GM18870 (cell line): Measurements from ENCODE around the gene BFSP2.
"Not testable (repeated sequence)": the region's sequence is repeated elsewhere in the genome, so short reads cannot be mapped to it uniquely, and the experiment has no call there.

Source experiments
- ATAC-seq: cut with Tn5 transposase; IDR thresholded peaks from one replicate; pipeline ENCODE4 v1.9.1; 2021; ENCODE audit warnings: moderate library complexity; ENCODE audit not compliant: unreplicated experiment

Gene BFSP2

DNA sequence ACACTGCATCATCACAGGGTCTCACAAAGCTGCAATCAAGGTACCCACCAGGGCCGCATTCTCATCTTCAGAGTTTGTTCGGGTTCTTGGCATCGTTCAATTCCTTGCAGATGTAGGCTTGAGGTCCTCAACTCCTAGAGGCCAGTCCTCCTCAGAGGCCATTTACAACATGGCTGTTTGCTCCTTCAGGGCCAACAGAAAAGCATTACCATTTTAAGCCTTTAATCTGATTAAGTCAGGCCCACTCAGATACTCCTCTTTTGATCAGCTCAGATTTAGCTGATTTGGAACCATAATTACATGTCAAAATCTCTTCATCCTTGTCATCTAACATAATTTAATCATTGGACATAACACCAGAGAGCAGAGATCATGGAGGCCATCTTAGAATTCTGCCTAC lies 55.4 kb downstream of the BFSP2 start:
- ATAC-seq: no peak

DNA sequence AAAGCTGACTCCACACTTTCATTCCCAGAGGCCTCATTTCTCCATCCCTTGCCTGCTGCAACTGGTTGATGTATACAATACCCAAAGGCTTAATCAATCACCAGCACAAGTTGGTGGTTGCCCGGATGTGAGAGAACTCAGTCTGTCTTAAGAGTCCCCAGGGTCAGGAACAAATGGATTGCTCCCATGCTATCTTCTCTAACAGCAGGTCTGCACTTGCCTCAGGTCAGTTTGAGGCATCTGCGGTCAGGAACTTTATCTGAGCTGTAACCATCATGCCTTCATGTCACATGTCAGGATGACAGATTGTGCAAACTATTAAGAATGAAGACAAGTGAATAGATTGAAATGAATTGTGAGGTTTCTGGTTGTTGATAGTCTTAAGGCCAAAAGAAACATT lies 56.1 kb downstream of the BFSP2 start:
- no peak for ATAC-seq

DNA sequence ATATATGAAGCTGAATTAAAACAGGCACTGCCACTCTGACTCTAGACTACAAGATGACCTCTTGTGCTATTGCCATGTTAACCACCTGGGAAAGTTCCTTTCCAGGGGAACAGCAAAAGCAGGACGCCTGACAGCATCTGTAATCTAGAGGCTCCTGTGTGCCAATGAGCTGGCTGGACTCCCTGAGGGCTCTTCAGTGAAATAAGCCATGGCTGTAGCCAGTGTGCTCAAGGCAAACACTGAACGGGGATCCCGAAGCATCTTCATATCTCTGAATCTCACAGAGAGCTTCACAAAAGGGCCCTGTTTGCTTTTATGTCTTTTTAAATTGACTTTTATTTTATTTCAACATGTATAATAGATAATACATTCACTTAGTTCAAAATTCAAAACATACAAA lies 57.2 kb downstream of the BFSP2 start:
- ATAC-seq: no peak

DNA sequence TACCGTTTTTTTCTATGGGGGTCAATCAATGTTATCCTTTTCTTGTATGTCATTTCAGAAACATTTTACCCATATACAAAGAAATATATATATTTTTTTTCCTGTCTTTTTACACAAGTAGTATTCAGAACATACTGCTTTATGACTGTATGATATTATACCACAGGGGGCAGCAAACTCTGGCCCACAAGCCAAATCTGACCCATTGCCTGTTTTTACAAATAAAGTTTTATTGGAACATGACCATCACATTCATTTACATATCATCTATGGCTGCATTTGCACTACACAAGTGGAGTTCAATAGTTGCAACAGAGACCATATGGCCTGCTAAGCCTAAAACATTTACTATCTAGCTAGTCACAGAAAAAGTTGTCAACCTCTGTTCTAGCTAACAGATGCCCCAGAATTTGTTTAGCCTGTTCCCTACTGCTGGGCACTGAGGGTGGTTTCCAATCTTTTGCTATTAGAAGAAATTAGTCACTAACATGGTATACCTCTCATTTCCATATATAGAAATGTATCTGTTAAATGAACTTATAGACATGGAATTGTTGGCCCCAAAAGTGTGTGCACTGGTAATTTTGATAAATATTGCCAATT lies 57.7 kb downstream of the BFSP2 start:
- ATAC-seq: no peak

DNA sequence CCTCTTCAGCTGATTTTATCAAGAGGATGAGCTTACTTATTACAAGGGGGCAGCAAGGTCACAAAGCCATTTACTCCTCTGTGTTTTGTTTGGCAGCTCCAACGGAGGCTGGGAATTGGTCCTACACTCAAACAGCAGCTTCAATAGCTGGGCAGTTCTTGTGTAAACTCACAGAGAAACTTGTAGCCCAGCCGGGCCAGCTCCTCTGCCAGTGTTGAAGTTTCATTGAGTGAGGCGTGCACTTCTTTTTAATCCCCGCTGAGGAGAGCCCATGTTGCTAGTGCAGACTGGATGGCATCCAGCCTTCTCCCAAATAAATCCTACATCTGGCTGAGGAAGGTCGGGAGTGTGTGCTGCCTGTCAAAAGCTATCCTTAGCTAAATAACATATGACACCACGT lies 59.5 kb downstream of the BFSP2 start:
- no peak for ATAC-seq

DNA sequence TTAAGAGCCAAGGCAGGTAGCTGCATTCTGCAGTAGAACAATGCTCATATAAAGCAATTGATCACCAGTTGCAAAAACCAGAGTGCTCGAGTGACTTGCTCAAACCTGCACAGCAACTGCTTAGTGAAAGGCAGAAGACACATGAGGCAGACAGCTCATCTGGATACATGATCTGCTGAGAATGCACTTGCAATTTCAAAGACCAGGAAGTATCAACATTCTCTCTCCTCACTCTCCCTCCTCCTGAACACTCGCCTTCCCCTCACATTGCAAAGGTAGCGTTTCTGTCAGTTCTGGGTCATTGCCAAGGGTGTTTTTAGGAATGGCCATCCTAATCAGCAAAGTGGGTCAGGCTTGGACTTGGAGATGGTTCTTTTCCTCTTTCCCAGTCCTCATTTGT lies 61.0 kb downstream of the BFSP2 start:
- no peak for ATAC-seq

DNA sequence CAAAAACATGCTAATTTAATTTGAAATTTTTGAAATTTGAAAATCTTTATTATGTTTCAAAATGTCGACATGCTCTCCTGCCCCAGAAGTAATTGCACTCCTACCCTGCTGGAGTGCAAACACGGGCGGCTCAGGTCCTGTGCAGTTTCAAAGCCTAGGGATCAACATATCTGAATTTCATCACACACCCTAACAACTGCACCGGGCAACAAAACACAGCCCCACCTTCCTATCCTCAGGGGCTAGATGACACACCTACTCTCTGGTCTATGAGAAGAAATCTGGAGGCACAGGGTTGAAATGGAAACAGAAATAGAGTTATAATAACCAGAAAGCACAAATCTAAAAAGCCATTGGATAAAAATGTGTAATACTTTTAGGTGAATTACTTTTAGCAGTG lies 61.4 kb downstream of the BFSP2 start:
- no peak for ATAC-seq

DNA sequence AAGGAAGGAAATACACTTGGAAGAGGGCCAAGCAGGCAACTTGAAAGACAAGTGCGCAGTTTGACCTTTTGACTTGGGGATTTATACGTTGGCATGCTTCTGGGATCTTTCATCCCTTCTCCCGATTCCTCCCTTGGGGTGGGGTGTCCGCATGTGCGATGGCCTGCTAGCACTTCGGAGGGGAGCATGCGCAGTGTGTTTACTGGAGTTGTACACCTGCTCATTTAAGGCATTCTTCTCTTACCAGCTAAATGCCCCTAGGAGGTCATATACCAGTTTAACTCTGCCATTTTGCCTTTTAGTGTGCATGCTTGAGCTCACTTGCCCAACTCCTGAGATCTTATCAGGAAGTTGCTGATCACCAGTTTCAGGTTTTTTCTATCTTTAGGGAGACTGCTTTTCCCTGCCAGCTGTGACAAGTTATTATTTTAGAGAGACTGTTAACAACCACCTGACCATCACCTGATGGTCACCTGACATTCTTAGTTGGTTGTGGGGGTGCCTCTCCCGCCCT lies 63.5 kb downstream of the BFSP2 start:
- no peak for ATAC-seq

DNA sequence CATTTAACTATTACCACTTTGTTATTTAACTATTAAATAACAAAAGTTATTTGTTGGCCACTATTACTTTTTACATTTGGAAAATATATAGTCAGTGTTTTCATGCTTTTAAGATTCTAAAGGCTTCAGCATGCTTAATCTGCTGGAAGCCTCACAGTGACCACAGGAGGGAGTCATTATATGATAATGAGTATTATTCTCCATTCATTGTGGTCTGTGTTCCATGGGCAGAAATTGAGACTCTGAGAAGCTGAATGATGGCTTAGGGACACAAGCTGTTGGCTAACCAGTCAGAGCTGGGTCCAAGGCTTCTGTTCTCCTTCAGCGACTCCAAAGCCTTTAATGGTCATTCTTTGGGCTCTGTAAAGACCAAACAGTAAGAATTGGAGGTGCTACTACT lies 64.7 kb downstream of the BFSP2 start:
- ATAC-seq: no peak

DNA sequence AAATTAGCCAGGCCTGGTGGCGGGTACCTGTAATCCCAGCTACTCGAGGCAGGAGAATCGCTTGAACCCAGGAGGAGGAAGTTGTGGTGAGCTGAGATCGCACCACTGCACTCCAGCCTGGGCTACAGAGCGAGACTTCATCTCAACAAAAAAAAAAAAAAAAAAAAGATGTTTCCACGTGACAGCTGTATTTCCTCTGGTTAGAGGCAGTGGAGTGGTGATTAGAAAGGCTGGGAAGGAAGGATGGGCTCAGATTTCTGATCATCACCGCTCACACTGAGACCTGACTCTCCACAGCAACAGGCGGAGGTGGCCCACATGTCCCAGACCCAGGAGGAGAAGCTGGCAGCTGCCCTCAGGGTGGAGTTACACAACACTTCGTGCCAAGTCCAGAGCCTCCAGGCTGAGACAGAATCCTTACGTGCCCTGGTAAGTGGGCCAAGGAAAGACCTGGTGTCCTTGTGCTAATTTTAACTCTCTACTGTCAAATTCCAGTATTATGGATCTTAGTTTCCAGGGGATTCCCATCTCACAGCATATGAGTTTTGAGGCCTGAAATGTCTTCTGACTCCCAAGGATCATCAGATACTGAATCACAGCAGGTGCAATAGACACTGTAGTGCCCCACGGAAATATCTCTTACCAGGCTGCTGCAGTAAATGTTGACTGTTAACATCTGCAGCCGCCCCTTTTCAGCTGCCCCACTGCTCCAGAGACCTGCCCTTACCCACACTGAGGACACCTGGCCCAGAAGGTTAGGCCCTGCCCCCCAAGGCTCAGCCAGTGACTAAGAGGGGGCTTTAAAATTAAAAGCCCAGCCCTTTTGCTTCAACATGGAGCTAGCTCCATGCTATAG lies 66.9 kb downstream of the BFSP2 start:
- no peak for ATAC-seq

DNA sequence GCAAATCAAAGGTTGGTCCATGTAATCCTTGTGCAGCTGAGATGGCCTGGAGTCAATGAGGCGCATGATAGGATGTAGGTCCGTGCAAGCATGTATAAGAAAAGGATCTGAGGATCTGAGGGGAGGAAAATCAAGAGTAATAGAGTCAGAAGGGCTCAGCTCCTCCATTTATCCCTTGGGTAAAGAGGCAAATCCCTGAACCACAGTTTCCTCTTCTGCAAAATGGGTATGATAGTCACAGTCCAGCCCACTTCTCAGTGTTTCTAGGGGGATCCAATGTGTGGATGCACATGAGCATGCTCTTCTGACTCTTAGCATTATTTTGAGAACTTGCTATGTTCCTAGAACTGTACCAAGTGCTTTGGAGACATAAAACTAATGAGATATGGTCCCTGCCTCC lies 67.9 kb downstream of the BFSP2 start:
- no peak for ATAC-seq

DNA sequence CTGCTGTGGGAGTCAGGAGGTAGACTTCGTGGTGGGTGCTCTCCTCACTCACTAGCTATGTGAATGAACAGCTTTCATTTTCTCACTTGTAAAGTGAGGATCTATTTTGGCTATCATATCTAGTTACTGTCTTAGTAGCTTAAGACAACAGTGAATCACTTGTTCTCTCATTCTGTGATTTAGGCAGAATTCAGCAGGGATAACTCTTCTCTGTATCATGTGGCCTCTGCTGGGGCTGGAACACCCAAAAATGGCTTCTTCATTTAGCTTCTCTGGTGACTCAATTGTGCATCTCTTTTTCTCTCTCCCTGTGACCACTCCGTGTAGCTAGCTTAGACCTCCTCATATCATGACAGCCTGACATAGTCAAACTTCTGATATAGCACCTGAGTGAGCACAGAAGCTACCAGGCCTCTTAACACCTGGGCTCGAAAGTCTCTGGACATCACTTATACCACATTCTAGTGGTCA lies 68.4 kb downstream of the BFSP2 start:
- ATAC-seq: no peak

DNA sequence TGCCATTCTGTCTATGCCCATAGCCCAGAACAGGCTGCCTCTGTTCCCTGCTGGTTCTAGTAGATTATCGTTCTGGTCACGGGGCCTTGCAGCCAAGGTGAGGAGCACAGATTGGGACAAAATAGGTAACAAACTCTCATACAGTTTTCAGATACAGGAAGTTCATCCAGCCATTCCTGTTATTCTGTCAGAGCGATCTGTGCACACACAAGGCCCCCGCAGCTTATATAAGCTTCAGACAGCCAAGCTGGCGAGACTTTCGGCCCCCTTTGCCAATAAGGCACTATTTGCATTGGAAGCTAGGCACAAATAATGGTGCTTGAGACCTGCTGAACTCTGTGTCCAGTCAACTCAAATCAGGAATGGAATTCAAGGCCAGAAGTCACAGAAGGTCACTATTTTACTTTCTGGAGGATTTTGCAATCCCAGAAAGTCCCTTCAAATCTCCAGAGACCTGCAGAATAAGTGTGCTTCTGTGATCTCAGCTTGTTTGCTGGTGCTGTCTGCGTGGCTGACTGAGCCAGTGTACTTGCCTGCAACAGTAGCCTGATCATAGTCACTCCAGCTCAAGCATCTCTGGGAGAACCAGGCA lies 69.4 kb downstream of the BFSP2 start:
- no peak for ATAC-seq

DNA sequence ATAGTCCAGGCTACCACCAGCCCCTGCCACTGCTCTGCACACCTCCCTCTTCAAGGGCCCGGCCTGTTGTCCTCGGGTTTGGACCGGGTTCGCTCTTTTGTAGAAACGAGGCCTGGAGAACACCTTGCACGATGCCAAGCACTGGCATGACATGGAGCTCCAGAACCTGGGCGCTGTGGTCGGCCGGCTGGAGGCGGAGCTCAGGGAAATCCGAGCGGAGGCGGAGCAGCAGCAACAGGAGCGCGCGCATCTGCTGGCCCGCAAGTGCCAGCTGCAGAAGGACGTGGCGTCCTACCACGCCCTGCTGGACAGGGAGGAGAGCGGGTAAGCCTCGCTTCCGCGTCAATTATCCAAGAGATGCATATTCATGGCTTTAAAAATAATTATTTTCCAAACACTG lies 72.4 kb downstream of the BFSP2 start:
- ATAC-seq: no peak

DNA sequence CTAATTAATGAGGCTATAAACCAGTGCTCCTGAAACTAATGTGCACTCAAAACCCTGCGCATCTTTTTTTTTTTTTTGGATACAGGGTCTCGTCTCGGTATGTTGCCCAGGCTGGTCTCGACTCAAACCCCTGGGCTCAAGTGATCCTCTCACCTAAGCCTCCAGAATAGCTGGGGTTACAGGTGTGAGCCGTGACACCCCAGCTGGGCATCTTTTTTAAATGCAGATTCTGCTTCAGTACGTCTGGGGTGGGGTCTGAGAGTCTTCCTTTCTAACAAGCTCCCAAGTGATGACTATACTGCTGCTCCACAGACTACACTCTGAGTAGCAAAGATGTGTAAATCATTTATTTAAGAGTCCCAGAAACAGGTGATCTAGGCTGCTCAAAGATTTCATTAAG lies 73.0 kb downstream of the BFSP2 start:
- no peak for ATAC-seq

DNA sequence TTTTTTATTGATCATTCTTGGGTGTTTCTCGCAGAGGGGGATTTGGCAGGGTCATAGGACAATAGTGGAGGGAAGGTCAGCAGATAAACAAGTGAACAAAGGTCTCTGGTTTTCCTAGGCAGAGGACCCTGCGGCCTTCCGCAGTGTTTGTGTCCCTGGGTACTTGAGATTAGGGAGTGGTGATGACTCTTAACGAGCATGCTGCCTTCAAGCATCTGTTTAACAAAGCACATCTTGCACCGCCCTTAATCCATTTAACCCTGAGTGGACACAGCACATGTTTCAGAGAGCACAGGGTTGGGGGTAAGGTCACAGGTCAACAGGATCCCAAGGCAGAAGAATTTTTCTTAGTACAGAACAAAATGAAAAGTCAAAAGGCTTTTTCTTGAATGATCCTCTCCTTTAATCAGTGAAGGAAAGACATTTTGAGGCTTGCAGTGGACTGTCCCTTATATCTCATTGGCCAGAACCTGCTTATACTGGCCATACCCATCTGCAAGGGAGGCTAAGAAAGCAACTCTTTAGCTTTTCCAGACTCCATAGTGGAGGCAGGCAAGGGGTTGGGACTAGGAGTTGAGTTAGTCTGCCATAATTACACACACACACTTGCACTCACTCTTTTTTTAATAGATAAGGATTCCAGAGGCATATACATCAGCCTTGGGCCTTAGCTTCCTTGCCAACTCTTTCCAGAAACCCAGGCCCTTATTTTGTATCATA lies 73.8 kb downstream of the BFSP2 start:
- ATAC-seq: not testable (repeated sequence)

DNA sequence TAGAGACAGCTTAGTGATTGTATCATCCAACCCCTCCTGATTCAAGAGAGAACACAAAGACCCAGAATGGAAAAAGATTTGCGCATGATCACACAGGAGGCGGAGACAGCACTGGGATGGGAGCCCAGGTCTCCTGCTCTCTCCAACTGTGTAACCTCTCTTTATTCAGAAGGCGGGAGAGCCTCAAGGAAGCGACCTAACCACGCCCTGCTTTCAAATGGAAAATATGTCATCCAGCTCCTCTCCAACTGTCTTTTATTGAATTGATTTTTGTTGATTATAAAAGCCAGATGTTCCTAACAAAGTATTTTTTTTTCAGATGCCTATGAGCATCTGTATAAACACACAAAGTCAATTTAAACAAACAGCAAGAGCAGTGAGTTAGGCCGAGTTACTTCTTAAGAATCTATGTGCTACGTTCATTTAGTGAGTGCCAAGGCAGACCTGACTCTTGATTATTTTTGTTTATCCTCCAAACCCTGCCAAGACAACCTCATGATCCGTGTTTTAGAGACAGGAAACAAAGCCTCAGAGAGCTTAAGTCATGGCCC lies 74.5 kb downstream of the BFSP2 start:
- ATAC-seq: no peak

DNA sequence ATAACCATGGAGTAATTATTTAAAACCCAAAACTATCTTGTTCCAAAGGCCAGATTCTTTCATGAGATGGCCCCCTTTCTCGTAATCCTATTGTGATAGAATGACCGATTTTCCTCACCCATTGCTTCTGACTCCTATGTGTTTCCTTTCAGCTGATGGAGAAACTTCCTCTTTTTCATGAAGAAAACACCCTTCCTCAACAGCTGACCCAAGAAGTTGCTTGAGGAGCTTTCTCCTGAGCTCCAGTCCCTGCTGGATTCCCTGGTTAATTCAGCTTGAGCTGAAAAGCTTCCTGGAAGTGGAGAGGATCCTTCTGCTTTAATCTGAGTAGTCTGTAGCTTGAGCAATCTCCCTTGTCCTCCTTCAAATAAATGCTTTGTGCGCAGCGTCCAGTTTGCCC lies 75.0 kb downstream of the BFSP2 start:
- ATAC-seq: no peak

DNA sequence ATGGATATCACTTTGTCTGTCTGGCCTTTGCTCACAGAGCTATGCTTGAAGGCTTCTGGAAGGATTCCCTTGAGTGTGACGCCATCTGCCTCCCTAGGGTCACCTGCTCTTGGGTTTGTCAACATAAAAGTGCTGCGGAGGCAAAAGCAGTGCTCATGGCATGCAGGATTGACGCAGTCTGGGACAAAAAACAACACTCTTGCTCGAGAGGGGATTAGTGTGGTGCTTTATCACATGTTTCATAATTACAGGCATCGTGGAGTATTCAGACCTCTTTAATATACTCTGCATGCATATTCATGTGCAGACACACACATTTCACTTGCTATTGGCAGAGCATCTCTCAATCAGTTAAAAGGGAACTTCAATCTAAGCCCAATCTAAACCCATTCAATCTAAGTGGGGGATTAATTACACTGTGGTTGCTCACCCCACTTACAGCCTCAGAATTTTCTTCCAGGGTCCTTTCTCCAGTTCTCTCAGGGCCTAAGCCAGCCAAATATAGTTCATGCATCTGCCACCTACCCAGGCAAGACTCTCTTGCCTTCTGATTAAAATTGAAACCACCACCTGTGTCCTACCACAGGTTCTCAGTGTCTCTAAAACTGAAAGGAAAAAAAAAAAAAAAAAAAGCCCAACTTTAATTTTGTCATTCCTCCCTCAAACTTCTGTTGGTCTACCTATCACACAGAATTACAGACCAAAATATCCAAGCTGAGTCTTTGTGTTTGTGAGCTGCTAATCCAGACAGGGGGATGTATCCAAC lies 75.6 kb downstream of the BFSP2 start:
- peak; percentile 85 for ATAC-seq

DNA sequence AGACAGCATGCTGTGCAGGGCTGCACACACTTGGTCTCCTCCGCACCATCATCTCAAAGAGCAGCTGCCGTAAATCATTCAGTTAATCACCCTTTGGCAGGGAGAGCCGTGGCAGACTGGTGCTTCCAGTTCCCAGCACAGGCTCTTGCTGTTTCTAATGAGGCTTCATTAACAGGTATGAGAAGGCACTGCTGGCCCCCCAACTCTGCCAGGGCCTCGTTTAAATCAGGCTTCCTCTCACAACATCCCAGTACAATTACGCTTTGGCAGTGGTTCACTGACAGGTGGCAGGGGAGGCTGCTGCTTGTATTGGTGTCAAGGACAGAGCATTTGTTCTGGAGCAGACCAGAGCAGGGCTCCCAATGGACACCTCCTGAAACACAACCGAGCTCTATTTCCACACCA lies 77.1 kb downstream of the BFSP2 start:
- ATAC-seq: no peak
